ENCODE measurements around the gene MVB12B.

DNA sequence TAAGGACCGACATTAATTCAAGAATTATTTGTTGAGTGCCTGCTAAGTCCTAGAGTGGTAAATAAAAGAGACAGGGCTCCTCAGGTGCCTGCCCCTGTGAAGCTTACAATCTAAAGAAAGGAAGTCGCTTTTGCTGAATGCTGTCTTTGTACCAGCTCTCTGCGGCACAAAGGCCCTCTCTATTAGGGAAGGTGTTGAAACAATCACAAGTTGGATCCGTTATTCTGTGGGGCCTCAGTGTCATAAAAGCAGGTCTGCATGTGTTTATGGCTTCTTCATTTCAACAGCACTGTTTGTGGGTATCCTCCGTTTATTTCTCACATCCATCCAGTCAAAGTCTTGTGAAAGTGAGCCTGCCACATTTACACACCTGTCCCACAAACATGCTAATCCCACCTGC, 7.0 kb upstream of the MVB12B start:
- TF ChIP-seq, protein P1, sequence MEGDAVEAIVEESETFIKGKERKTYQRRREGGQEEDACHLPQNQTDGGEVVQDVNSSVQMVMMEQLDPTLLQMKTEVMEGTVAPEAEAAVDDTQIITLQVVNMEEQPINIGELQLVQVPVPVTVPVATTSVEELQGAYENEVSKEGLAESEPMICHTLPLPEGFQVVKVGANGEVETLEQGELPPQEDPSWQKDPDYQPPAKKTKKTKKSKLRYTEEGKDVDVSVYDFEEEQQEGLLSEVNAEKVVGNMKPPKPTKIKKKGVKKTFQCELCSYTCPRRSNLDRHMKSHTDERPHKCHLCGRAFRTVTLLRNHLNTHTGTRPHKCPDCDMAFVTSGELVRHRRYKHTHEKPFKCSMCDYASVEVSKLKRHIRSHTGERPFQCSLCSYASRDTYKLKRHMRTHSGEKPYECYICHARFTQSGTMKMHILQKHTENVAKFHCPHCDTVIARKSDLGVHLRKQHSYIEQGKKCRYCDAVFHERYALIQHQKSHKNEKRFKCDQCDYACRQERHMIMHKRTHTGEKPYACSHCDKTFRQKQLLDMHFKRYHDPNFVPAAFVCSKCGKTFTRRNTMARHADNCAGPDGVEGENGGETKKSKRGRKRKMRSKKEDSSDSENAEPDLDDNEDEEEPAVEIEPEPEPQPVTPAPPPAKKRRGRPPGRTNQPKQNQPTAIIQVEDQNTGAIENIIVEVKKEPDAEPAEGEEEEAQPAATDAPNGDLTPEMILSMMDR (IDR thresholded peaks at IDR 0.05; ENCODE audit: insufficient read depth, low read length, poor library complexity, severe bottlenecking), result no peak
- no peak for TF ChIP-seq EZH2phosphoT487 (conservative IDR thresholded peaks at IDR 0.05; ENCODE audit: low read length)

Data from SU-DHL-6 (cell line).